Colonic mucosa (tissue), 4 donors: ENCODE data around the gene ACOT7. TPM values are rescaled to one million over a fixed set of nuclear protein-coding genes. Genes with fewer than 3 reads are reported as not detected.

Experiments
- DNase-seq: peaks from one replicate; pipeline ENCODE4 v3.0.0-alpha.2; 2020
- H3K27ac ChIP-seq: fragments of 200-600 bp; one replicate; pipeline ENCODE4 v1.8.0; 2021
- H3K27me3 ChIP-seq: fragments of 200-600 bp; one replicate; pipeline ENCODE4 v1.8.0; 2021
- H3K36me3 ChIP-seq: fragments of 200-600 bp; one replicate; pipeline ENCODE4 v1.8.0; 2021
- H3K4me1 ChIP-seq: fragments of 200-600 bp; one replicate; pipeline ENCODE4 v1.8.0; 2021; ENCODE audit warnings: mild to moderate bottlenecking
- H3K4me3 ChIP-seq: fragments of 200-600 bp; one replicate; pipeline ENCODE4 v1.8.0; 2021
- H3K9ac ChIP-seq, 2 donors: one replicate each; pipeline ENCODE4 v1.7.0; 2013; ENCODE audit warnings: control low read depth in 2 of 2, low read depth in 2 of 2, low read length in 2 of 2
- H3K9me3 ChIP-seq: fragments of 200-600 bp; one replicate; pipeline ENCODE4 v1.8.0; 2021
- intact Hi-C: fragments of 100-400 bp; cut with DNase I; formaldehyde crosslinking; loops from one replicate; pipeline ENCODE4 v1.14.1; 2022
- total RNA-seq, 2 donors: library from RNA; stranded (reverse); fragmentation: NEBNext Ultra II Directional in 1 of 2; extraction: Animal tissue kit (Norgen Biotek cat#: 25700) in 1 of 2; gene quantifications; one replicate each; pipeline ENCODE4 v1.2.1, GENCODE V29; 2021
- TF ChIP-seq, protein P1 (sequence below): fragments of 200-600 bp; IDR thresholded peaks from one replicate; pipeline ENCODE4 v1.8.0; 2022; ENCODE audit warnings: antibody characterized with exemption, mild to moderate bottlenecking
- donor health status: healthy.
- donor health status: DM: no; HTN: no; CAD: no.
- donor health status: DM: no; HTN: no; CAD: no.

The ACOT7 gene
- total RNA-seq, 2 donors from 2014 or later, result 48.7 to 125 TPM

GRCh38 chr1:6359216-6360116, 34.1 kb downstream of the ACOT7 start:
- Histone ChIP-seq H3K4me1 (peaks cover 43% of the 10 kb centered on the region), H3K36me3 (no peaks in the 10 kb centered on the region), H3K4me3 (no peak overlapping the region), H3K27me3 (no peaks in the 10 kb centered on the region), H3K27ac (peak overlapping the region; percentile 84), H3K9me3 (no peaks in the 10 kb centered on the region), H3K9ac (peak overlapping the region; percentile 83 to 91)
- intact Hi-C loops, result no loop called here
- peak; percentile 93 for DNase-seq
- TF ChIP-seq, protein P1, sequence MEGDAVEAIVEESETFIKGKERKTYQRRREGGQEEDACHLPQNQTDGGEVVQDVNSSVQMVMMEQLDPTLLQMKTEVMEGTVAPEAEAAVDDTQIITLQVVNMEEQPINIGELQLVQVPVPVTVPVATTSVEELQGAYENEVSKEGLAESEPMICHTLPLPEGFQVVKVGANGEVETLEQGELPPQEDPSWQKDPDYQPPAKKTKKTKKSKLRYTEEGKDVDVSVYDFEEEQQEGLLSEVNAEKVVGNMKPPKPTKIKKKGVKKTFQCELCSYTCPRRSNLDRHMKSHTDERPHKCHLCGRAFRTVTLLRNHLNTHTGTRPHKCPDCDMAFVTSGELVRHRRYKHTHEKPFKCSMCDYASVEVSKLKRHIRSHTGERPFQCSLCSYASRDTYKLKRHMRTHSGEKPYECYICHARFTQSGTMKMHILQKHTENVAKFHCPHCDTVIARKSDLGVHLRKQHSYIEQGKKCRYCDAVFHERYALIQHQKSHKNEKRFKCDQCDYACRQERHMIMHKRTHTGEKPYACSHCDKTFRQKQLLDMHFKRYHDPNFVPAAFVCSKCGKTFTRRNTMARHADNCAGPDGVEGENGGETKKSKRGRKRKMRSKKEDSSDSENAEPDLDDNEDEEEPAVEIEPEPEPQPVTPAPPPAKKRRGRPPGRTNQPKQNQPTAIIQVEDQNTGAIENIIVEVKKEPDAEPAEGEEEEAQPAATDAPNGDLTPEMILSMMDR, result no peak

DNA sequence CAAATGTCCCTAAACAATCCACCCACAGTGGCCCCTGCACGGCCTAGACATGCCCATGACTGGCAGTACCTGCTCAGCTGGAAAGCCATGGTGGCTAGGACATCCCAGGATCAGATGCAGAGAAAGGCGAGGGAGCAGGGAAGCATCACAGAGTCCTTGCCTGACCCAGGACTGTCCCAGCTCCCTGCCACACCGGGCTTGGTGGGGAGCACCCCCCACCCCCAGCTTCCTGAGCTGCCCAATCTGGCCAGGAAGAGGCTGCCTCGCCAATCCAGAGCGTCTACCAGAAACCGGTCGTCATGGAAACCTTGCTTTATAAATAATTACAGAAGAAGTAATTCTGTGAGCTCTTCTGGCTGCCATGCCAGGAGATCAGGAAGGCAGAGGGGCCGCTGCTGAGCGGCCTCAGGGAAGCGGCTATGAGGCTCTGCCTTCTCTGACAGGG, 34.8 kb downstream of the ACOT7 start:
- Histone ChIP-seq H3K36me3 (no peaks in the 10 kb centered on the region), H3K4me3 (no peak overlapping the region), H3K4me1 (peaks cover 49% of the 10 kb centered on the region), H3K9ac (peak overlapping the region; percentile 83 to 91), H3K9me3 (no peaks in the 10 kb centered on the region), H3K27me3 (no peaks in the 10 kb centered on the region), H3K27ac (peak overlapping the region; percentile 84)
- TF ChIP-seq, protein P1, result no peak
- intact Hi-C loops, result no loop called here
- DNase-seq, result peak; percentile 58

- no peak for DNase-seq
- H3K36me3 ChIP-seq, result no peaks in the 10 kb centered on the region
- TF ChIP-seq, protein P1, result no peak
- H3K4me1 ChIP-seq, result peaks cover 51% of the 10 kb centered on the region
- no peaks in the 10 kb centered on the region for H3K9me3 ChIP-seq
- H3K9ac ChIP-seq, result peak overlapping the region; percentile 83 to 91
- H3K4me3 ChIP-seq, result no peak overlapping the region
- H3K27ac ChIP-seq, result peak overlapping the region; percentile 84
- intact Hi-C loops, result no loop called here
- no peaks in the 10 kb centered on the region for H3K27me3 ChIP-seq
These were observed 35.4 kb downstream of the ACOT7 start for GRCh38 chr1:6358144-6358624.

GRCh38 chr1:6357243-6357936, 36.2 kb downstream of the ACOT7 start:
- Histone ChIP-seq H3K27me3 (no peaks in the 10 kb centered on the region), H3K4me3 (no peak overlapping the region), H3K4me1 (peaks cover 50% of the 10 kb centered on the region), H3K9me3 (no peaks in the 10 kb centered on the region), H3K27ac (peak overlapping the region; percentile 53), H3K9ac (peak overlapping the region in 1 of 2 donors; percentile 79), H3K36me3 (no peaks in the 10 kb centered on the region)
- intact Hi-C loops, result no loop called here
- TF ChIP-seq, protein P1, result peak; percentile 47
- DNase-seq, result peak; percentile 66

DNA sequence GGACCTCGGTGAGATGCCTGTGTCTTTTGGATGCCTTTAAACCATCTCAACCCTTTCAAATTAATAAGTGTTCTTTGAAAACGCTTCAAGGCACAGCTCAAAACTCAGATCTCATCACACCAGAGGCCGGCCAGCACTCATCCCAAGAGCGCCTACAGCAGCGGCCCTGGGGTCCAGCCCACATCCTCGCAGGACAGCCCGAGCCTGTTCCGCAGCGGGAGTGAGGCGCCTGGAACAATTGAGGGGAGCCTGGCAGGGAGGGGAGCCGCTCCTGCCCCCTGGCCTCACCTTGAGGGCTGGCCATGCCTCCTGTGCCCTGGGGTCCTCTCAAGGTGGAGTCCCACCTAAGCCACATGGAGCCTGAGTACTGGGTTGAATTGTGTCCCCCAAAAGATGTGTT, 37.9 kb downstream of the ACOT7 start:
- no peak overlapping the region for H3K4me3 ChIP-seq
- H3K9me3 ChIP-seq, result no peaks in the 10 kb centered on the region
- H3K4me1 ChIP-seq, result peaks cover 54% of the 10 kb centered on the region
- intact Hi-C loops, result no loop called here
- H3K36me3 ChIP-seq, result no peaks in the 10 kb centered on the region
- DNase-seq, result no peak
- H3K27ac ChIP-seq, result peak overlapping the region; percentile 22
- H3K27me3 ChIP-seq, result no peaks in the 10 kb centered on the region
- TF ChIP-seq, protein P1, result no peak
- no peak overlapping the region for H3K9ac ChIP-seq
